Small intestine (tissue), 7 donors: ENCODE results near the gene ZNF750. TPM values are rescaled to one million over a fixed set of nuclear protein-coding genes. Genes with fewer than 3 reads are reported as not detected.

Source experiments
- DNase-seq, 2 donors: peaks; one replicate each; pipeline versions ENCODE4 v3.0.0 to v3.0.0-alpha.2; 2013
- FAIRE-seq: peaks from 2 replicates; lab custom pipeline; 2012; peaks lifted over from hg19 to GRCh38; lab: Jason Lieb, UNC
- H3K27ac ChIP-seq, 3 donors: one replicate each; pipeline ENCODE4 v1.5.1; 2013; ENCODE audit warnings: low read length in 2 of 3, mild to moderate bottlenecking in 2 of 3, control low read depth in 1 of 3, inconsistent platforms in 1 of 3, low read depth in 1 of 3, moderate library complexity in 1 of 3
- H3K27me3 ChIP-seq, 3 donors: one replicate each; pipeline ENCODE4 v1.6.1; 2013; ENCODE audit warnings: low read length in 3 of 3, inconsistent platforms in 1 of 3; ENCODE audit not compliant: control insufficient read depth in 3 of 3, insufficient read depth in 3 of 3
- H3K36me3 ChIP-seq, 3 donors: one replicate each; pipeline ENCODE4 v1.6.1; 2013; ENCODE audit warnings: low read length in 3 of 3, inconsistent platforms in 1 of 3, low read depth in 1 of 3, mild to moderate bottlenecking in 1 of 3, moderate library complexity in 1 of 3; ENCODE audit not compliant: control insufficient read depth in 3 of 3, insufficient read depth in 2 of 3
- H3K4me1 ChIP-seq, 3 donors: one replicate each; pipeline ENCODE4 v1.6.1; 2013; ENCODE audit warnings: low read length in 2 of 3, inconsistent platforms in 1 of 3, low read depth in 1 of 3, mild to moderate bottlenecking in 1 of 3, moderate library complexity in 1 of 3; ENCODE audit not compliant: control insufficient read depth in 3 of 3, insufficient read depth in 2 of 3
- H3K4me3 ChIP-seq, 3 donors: one replicate each; pipeline ENCODE4 v1.5.1; 2013; ENCODE audit warnings: low read length in 3 of 3, control low read depth in 1 of 3, inconsistent platforms in 1 of 3, low read depth in 1 of 3, mild to moderate bottlenecking in 1 of 3, moderate library complexity in 1 of 3
- H3K9me3 ChIP-seq, 2 donors: one replicate each; pipeline ENCODE4 v1.6.1; 2013; ENCODE audit warnings: low read depth in 1 of 2, low read length in 1 of 2; ENCODE audit not compliant: control insufficient read depth in 2 of 2, insufficient read depth in 1 of 2
- WGBS, 3 donors: extraction: QIAGEN DNeasy Blood & Tissue Kit; methylation state at CpG; one replicate each; pipeline ENCODE4 v1.1.7; 2013; 5-methylcytosine and 5-hydroxymethylcytosine counted together
- polyA plus RNA-seq, 4 donors: library from polyadenylated mRNA; stranded (reverse) in 3 of 4; unstranded in 1 of 4; fragments of 200-250 nt in 3 of 4; fragments of 120-200 nt in 1 of 4; gene quantifications; one replicate each; pipeline versions ENCODE4 v1.2.1 to v1.2.3, GENCODE V29; 2013
- donor health status: healthy with polysubstance abuse.
- donor health status: control.
- donor health status: control.
- donor health status: Bipolar disorder and iron deficiency.
- donor health status: healthy.

ZNF750 gene
- polyA plus RNA-seq, 4 donors, result 0.04 to 0.27 (median 0.10) TPM; not detected in 1

DNA sequence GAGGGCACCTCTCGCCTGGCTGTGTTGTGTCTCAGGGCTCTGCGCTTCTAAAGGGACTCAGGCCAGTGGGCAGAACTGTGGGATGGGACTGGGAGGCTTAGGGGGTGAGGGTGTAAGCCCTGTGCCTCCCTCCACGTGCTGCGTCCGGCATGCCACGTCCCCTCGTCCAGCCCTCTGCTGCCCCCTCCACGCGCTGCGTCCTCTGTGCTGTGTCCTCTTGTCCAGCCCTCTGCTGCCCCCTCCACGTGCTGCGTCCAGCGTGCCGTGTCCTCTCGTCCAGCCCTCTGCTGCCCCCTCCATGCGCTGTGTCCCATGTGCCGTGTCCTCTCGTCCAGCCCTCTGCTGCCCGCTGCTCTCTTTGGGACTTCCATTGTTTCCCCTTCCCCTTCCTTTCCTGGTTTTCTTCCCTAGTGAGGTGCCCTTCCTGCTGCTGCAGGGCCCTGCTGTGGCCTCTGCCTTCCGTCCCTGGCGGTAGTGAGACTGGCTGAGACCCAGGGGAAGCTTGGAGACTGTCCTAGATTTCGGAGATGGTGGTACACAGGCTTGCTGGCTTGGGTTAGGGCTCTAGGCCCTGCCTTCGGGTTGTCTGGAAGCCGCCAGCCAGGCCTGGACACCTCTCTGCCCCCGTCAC is 6.4 kb upstream of the ZNF750 start:
- no peaks in the 10 kb centered on the region for H3K9me3 ChIP-seq
- peak overlapping the region in 1 of 3 donors; percentile 35 for H3K4me3 ChIP-seq
- peaks cover 0 to 24% (median 0%) of the 10 kb centered on the region in 3 donors for H3K36me3 ChIP-seq
- no peaks in the 10 kb centered on the region for H3K27me3 ChIP-seq
- H3K27ac ChIP-seq, result peak overlapping the region in 1 of 3 donors; percentile 32
- FAIRE-seq (no peak), DNase-seq (no peak)
- 77 to 90% (median 89%) methylated on average over 25 of the region's 25 CpGs for WGBS, 3 donors
- H3K4me1 ChIP-seq, result peaks cover 0 to 8% (median 0%) of the 10 kb centered on the region in 3 donors

DNA sequence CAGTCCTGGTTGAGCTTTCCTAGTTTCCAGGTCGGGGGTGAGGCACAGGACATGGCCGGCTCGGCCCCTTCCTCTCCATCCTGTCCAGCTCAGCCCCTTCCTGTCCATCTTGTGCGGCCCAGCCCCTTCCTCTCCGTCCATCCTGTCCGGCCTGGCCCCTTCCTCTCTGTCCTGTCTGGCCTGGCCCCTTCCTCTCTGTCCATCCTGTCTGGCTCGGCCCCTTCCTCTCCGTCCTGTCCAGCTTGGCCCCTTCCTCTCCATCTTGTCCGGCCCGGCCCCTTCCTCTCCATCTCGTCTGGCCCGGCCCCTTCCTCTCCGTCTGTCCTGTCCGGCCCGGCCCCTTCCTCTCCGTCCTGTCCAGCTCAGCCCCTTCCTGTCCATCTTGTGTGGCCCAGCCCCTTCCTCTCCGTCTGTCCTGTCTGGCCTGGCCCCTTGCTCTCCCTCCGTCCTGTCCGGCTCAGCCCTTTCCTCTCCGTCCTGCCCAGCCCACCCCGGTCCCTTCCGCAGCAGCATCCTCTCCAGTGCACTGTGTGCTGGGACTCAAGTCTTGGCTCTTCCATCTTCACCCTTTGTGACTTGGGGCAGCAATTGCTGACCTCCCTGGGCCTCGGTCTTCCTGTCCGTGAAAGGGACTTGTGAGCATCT is 5.5 kb upstream of the ZNF750 start:
- Histone ChIP-seq H3K4me3 (peak overlapping the region in 1 of 3 donors; percentile 35), H3K4me1 (peaks cover 0 to 8% (median 0%) of the 10 kb centered on the region in 3 donors), H3K27ac (peak overlapping the region in 1 of 3 donors; percentile 40), H3K27me3 (no peaks in the 10 kb centered on the region), H3K36me3 (peaks cover 0 to 25% (median 0%) of the 10 kb centered on the region in 3 donors), H3K9me3 (no peaks in the 10 kb centered on the region)
- 69 to 90% (median 86%) methylated on average over 23 to 24 of the region's 24 CpGs for WGBS, 3 donors
- DNase-seq (peak in 1 of 2 donors; percentile 29), FAIRE-seq (no peak)

DNA sequence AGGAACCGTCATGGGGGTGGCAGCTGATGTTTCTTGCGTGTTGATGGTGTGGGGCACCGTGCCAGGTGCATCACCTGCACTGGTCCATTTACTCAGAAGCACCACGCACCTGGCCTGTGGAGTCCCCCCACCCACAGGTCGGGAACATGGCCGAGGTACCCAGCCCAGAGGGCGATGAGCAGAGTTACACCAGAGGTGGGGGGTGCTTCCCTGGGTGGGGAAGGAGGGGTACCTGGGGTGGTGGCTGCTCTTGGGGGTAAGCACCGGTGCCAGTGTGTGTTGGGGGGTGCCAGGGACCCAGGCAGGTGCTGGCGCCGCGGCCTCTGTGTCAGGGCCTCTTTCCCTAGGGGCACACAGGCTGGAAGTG is 5.0 kb upstream of the ZNF750 start:
- H3K9me3 ChIP-seq, result no peaks in the 10 kb centered on the region
- H3K27ac ChIP-seq, result peak overlapping the region in 1 of 3 donors; percentile 40
- H3K4me3 ChIP-seq, result peak overlapping the region in 1 of 3 donors; percentile 35
- peaks cover 0 to 26% (median 0%) of the 10 kb centered on the region in 3 donors for H3K36me3 ChIP-seq
- H3K27me3 ChIP-seq, result no peaks in the 10 kb centered on the region
- FAIRE-seq, result no peak
- no peak for DNase-seq
- 77 to 86% (median 79%) methylated on average over 10 to 11 of the region's 11 CpGs for WGBS, 3 donors
- peaks cover 0 to 8% (median 0%) of the 10 kb centered on the region in 3 donors for H3K4me1 ChIP-seq

DNA sequence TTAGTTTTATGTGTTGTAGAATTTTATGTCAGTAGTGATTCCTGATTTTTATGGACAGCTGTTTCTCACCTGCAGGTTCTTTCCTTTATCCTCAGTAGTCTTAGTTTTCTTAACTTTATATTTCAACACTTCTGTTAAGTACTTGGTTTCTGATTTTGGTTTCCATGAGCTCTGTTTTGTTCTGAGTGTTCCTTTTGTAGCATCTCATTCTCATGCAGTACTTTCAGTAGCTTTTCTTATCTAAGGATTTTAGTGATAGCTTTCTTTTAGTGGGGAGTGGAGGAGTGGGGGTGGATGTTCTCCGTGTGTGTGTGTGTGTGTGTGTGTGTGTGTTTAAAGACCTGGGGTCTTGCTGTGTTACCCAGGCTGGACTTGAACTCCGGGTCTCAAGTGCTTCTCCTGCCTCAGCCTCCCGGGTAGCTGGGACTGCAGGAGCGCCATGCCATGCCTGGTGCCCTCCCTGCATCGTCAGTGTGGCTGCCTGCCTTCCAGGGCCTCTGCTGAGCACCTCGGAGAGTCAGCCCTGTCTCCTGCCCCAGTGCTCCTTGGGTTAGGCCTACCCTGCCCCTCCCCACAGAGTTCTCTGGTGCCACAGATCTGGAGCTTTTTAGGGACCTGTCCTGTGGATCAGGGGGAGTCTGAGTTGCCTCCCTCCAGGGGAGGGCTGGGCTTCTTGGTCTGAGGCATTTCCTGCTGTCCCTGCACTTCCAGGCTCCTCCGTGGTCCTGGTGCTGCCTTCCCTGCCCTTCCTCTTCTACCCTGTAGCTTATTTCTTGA is 4.3 kb upstream of the ZNF750 start:
- DNase-seq (no peak), FAIRE-seq (no peak)
- Histone ChIP-seq H3K27ac (peak overlapping the region in 1 of 3 donors; percentile 17), H3K27me3 (no peaks in the 10 kb centered on the region), H3K36me3 (peaks cover 0 to 24% (median 0%) of the 10 kb centered on the region in 3 donors), H3K9me3 (no peaks in the 10 kb centered on the region), H3K4me1 (peaks cover 0 to 8% (median 0%) of the 10 kb centered on the region in 3 donors), H3K4me3 (no peak overlapping the region)
- 71 to 72% (median 71%) methylated on average over 6 to 7 of the region's 7 CpGs for WGBS, 3 donors

DNA sequence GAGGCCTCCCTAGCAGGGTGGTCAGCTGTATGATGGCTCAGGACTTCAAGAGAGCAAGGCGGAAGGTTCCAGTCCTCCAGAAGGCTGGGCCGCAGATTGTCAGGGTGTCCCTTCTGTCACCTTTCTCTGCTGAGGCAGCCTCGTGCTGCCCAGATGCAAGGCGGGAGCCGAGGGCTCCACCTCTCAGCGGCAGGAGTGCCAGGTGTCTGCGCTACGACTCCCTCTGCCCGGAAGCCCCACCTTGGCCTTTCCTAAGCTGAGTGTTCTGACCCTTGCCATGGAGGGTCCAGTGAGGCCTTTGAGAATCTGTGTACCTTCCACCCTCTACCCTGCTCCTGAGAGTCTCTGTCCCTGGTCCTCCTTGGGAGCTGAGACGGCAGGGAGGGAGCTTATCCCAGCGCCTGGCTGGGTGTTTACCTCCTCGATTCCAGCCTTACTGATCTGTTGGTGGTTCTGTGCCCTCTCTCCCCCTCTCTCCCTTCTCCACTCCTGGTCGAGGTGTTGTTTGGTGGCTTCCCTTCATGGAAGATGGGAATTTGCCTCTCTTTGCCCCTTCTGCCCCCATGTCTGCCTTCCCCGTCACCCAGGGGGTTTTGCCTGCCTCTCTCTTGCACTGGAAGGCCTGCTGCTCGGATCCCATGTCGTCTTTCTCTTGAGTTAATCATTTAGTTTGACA is 2.2 kb upstream of the ZNF750 start:
- no peak overlapping the region for H3K27ac ChIP-seq
- H3K27me3 ChIP-seq, result no peaks in the 10 kb centered on the region
- WGBS, 3 donors, result 89 to 91% (median 89%) methylated on average over 15 to 16 of the region's 16 CpGs
- no peak for DNase-seq
- H3K4me3 ChIP-seq, result no peak overlapping the region
- peaks cover 0 to 29% (median 0%) of the 10 kb centered on the region in 3 donors for H3K36me3 ChIP-seq
- peaks cover 0 to 17% (median 3%) of the 10 kb centered on the region in 3 donors for H3K4me1 ChIP-seq
- no peaks in the 10 kb centered on the region for H3K9me3 ChIP-seq
- no peak for FAIRE-seq

DNA sequence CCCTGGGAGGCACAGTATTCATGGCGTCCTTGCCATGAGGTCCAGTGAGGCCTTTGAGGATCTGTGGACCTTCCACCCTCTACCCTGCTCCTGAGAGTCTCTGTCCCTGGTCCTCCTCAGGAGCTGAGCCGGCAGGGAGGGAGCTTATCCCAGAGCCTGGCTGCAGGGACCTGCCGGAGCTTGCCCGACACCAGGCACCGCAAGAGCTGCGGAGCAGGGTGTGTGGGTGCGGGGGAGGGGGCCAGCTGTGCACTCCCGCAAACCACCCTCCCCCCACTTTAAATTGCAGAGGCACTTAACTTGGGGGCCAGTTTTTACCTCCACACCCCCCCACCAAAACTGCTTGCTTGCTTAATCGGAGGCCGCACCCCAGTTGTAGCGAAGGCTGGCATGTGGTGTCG is 609 bp upstream of the ZNF750 start:
- Histone ChIP-seq H3K27ac (no peak overlapping the region), H3K27me3 (no peaks in the 10 kb centered on the region), H3K36me3 (peaks cover 0 to 22% (median 0%) of the 10 kb centered on the region in 3 donors), H3K4me3 (no peak overlapping the region), H3K9me3 (no peaks in the 10 kb centered on the region), H3K4me1 (peaks cover 0 to 20% (median 3%) of the 10 kb centered on the region in 3 donors)
- 93 to 99% (median 95%) methylated on average over 11 to 12 of the region's 12 CpGs for WGBS, 3 donors
- DNase-seq, result no peak
- FAIRE-seq, result no peak

DNA sequence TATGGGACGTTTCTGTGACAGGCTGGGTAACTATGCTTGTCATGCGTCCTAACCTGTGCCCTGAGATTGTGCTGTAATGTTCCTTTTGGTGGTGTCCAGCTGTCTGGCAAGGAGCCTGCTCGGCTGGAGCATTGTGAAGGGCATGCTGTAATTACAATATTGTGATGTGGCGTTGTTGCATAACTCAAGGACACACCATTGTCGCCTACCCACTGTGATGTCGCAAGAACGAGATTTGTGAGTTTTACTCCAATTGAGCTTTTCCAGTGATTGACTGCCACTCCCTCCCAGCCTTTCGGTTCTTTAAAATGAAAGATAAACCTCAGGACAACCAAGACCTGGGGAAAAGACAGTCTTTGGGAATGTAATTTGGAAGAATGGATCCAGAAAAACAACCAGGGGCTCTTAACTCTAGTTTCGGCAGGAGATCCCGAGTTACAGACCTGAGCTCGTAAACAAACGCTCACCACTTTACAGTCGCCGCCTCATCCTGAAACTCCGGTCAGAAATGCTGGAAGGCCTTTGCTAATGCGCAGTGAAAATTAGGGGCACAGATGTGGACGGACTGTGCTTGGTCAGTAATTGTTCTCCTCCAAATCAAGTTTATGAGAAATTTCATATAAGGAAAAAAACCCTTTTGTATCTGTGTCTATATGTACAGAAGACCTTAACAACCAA is 1.3 kb downstream of the ZNF750 start:
- no peak for FAIRE-seq
- whole genome bisulfite sequencing, 3 donors, result 51 to 70% (median 65%) methylated on average over 17 of the region's 17 CpGs

More for the DNA sequence above, 1.3 kb downstream of the ZNF750 start:
- Histone ChIP-seq H3K4me3 (no peak overlapping the region), H3K9me3 (no peaks in the 10 kb centered on the region), H3K4me1 (peaks cover 0 to 20% (median 3%) of the 10 kb centered on the region in 3 donors), H3K27ac (peak overlapping the region in 2 of 3 donors; percentile 24 to 36), H3K36me3 (peaks cover 0 to 27% (median 0%) of the 10 kb centered on the region in 3 donors), H3K27me3 (no peaks in the 10 kb centered on the region)
- peak; percentile 69 to 84 for DNase-seq
